NCI-H2029 treated with DMSO at 0.1 percent for 48 hours (cell line): ENCODE results near the gene LY6G5C.
"Not testable (repeated sequence)": the region's sequence is repeated elsewhere in the genome, so short reads cannot be mapped to it uniquely, and the experiment has no call there.

ENCODE experiments used
- DNase-seq: peaks from one replicate; lab custom pipeline; 2025; lab: John Stamatoyannopoulos, UW

Gene LY6G5C

GRCh38 chr6:31715022-31715958 is 34.4 kb upstream of the LY6G5C start, which contains the start of gene LY6G6D:
Gene LY6G6D, plus strand, starts transcription at chr6:31715348. Its CDS starts 8 bp downstream, at chr6:31715356.
- DNase-seq: no peak

GRCh38 chr6:31713991-31714684 is 33.3 kb upstream of the LY6G5C start:
- no peak for DNase-seq

DNA sequence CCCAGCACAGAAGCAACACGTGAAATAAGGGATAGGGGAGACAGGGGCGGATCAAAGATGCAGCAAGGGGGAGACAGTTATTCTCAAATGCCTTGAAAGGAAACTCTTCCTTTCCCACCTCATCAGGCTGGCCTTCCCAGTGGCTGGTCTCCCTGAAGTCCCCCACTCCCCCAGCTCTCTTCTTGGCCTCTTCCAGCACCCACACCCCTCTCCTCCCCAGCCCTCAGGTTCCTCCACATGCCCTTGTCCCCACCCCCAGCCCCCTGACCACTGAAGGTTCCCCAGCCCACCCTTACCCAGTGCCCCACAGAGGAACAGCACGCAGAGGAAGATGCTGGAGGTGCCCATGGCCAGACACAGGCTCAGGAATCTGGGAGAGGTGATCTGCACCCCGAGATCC is 32.6 kb upstream of the LY6G5C start:
- DNase-seq: no peak

GRCh38 chr6:31712296-31712695 is 31.4 kb upstream of the LY6G5C start:
- DNase-seq: no peak

DNA sequence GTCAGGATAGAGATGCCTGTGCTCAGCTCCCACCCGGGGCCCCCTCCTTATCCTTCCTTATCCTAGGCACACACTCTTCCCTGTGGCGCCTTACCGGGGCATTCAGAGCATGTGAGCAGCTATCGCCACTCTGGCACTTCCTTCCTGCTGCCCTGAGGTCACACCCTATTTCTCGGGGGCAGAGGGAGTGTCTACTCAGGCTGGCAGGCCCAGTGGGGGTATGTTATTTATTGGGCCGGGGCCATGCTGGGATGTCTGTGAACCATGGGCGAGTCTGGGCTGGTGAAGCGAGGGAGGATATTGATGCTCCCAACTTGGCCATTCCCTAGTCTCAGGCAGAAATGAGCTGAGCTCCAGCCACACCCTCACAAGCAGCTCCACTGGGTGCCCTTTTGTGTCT is 30.4 kb upstream of the LY6G5C start:
- no peak for DNase-seq

DNA sequence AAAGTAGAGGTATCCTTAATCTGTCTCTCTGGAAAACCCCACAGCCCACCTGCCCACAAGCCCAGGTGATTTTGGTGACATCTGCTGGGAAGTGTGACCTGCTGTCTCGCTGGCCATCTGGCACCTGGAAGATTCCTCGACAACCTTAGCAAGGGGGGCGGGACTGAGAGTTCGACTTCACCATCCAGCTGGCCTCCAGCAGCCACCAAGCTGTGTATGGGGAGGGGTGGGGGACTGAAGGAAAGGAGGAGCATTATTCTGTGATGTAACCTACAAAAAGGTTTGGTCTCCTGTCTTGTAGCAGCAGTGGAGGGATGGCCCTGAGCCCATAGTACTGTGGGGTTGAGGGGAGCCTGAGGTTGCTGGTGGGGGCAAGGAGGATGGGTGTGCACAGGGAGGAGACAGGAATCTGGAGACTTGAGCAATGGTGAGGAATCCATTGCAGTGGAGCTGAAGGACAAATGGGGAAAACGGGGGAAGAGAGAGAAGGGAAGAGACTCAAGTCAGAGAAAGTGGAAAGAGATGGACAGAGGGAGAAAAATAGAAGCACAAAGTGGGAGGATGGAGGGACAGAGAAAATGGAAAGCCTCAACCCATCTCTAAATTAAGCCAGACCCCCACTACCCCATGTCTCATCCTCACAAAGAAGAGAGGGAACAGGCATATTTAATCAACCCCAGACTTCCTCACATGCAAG is 29.8 kb upstream of the LY6G5C start:
- DNase-seq: no peak

DNA sequence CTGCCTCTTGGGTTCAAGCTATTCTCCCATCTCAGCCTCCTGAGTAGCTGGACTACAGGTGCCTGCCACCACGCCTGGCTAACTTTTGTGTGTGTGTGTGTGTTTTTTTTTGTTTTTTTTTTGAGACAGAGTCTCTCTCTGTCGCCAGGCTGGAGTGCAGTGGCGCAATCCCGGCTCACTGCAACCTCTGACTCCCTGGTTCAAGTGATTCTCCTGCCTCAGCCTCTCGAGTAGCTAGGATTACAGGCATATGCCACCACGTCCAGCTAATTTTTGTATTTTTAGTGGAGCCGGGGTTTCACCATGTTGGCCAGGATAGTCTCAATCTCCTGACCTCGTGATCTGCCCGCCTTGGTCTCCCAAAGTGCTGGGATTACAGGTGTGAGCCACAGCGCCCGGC is 28.3 kb upstream of the LY6G5C start:
- not testable (repeated sequence) for DNase-seq

- no peak for DNase-seq
Observed at GRCh38 chr6:31708224-31708623, 27.4 kb upstream of the LY6G5C start.

DNA sequence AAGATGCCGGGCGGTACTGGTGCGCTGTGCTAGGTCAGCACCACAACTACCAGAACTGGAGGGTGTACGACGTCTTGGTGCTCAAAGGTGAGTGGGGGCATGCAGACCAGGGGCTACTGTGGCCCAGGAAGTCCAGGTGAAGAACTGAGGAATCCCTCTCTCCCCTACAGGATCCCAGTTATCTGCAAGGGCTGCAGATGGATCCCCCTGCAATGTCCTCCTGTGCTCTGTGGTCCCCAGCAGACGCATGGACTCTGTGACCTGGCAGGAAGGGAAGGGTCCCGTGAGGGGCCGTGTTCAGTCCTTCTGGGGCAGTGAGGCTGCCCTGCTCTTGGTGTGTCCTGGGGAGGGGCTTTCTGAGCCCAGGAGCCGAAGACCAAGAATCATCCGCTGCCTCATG is 26.8 kb upstream of the LY6G5C start:
- DNase-seq: no peak

DNA sequence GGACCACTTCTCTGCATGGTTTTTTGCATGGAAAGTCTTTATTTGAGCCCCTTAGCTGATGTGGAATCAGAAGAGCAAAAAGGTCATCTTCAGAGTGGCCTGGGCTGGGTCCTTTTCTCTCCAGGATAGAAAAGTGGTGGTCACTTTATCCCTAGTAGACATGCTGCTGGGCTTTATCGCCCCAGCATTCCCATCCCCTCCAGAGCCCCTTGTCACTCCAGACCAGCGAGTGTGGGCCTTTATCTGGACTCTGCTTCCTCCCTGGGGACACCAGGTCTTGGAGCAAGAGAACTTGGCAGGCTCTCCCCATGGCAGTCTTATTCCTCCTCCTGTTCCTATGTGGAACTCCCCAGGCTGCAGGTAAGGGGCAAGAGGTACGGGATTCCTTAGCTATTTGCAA is 25.7 kb upstream of the LY6G5C start, which contains the start of gene LY6G6F:
TSS of gene LY6G6F (plus strand) at position 268 of the 400 bp plus-strand sequence. CDS start at position 309, 41 bp downstream.
- no peak for DNase-seq

DNA sequence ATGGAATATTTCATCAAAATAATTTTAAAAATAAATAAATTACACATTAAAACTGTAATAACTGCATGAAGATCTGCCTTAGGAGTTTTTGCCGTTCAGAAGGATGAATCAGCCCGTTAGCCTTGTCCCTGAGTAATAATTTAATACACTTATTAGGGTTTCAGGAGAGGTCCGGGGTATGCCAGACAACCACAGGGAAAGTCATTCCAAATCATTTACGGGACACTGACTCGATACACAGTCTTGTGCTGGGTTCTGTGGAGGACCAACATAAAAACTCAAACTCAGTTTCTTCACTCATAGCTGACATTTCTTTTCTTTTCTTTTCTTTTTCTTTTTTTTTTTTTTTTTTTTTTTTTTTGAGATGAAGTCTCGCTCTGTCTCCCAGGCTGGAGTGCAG is 25.1 kb upstream of the LY6G5C start:
- no peak for DNase-seq

- peak; percentile 88 for DNase-seq
Observed at GRCh38 chr6:31702819-31703716, 22.2 kb upstream of the LY6G5C start, which contains the start of gene ABHD16A. Gene ABHD16A, minus strand, starts transcription at chr6:31703324. Its CDS starts 43 bp downstream, at chr6:31703281.

DNA sequence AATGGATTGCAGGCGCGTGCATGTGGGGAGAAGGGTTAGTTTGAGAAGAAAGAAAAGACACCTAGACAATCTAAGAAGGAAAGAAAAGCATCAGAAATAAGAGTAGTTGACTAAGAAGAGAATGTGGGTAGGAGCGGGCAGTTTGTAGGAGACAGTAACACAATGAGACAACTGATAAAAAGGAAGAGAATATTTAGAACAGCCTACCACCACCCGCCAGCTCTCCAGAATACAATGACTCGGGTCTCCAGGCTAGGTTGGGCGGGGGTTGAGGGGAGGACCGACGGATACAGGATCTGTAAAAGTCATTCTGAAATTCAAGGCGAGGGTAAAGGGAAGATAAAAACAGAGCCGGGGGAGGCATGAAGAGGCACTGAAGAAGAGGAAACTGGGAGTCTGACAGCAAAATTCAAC is 21.5 kb upstream of the LY6G5C start:
- peak; percentile 23 for DNase-seq

- DNase-seq: peak; percentile 39
Observed at GRCh38 chr6:31701666-31702404, 21.0 kb upstream of the LY6G5C start.

- no peak for DNase-seq
Observed at GRCh38 chr6:31700740-31701401, 20.0 kb upstream of the LY6G5C start.

GRCh38 chr6:31697555-31697954 is 16.7 kb upstream of the LY6G5C start:
- peak; percentile 13 for DNase-seq

- DNase-seq: no peak
Observed at GRCh38 chr6:31693535-31693934, 12.7 kb upstream of the LY6G5C start.

- DNase-seq: no peak
Observed at GRCh38 chr6:31692886-31693285, 12.0 kb upstream of the LY6G5C start.

GRCh38 chr6:31692353-31692752 is 11.5 kb upstream of the LY6G5C start:
- DNase-seq: no peak

DNA sequence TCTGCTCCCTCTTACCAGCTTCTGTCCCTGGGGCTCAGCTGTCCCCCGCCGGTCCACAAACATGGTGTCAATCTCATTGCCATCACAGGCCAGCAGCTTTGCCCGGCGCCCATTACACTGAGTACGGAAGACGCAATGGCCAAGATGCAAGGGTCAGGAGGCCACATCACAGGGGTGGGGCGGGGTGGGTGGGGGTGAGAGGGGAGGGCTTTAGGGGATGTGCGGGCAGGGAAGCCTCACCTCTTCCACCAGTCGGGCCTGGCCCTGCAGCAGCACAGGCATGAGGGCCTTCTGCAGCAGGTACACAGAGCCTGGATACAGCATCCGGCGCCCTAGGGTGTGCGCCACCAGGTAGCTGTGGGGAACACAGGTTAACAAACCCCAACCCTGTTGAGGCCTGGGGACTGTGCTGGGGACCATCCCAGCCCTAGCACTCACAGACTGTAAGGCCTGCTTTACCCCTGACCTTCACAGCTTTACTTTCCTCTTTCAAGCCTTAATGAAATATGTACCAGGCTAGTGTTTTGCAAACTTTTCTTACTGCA is 10.8 kb upstream of the LY6G5C start:
- no peak for DNase-seq
